ENCODE results near the gene PNPLA1. TPM values are rescaled to one million over a fixed set of nuclear protein-coding genes. Genes with fewer than 3 reads are reported as not detected.

The PNPLA1 gene
- total RNA-seq, 4 donors from 2014 or later = 0.59 to 0.64 TPM; not detected in 2

GRCh38 chr6:36263390-36264000 lies 6.4 kb upstream of the PNPLA1 start:
- Histone ChIP-seq H3K4me1 (peaks cover under 1 to 11% (median 5%) of the 10 kb centered on the region in 3 donors), H3K36me3 (no peaks in the 10 kb centered on the region), H3K9me3 (peaks cover 0 to 9% (median 0%) of the 10 kb centered on the region in 3 donors), H3K4me3 (no peak overlapping the region), H3K27me3 (peaks cover 0 to 5% (median 0%) of the 10 kb centered on the region in 4 donors), H3K27ac (no peak overlapping the region)
- intact Hi-C loops (cut with DNase I) = no loop called here
- TF ChIP-seq CTCF (IDR thresholded peaks at IDR 0.05) (no peak), POLR2A (IDR thresholded peaks at IDR 0.05) (no peak)
- 74 to 76% methylated on average over 9 of the region's 9 CpGs for WGBS, 2 donors
- no peak for DNase-seq

GRCh38 chr6:36265744-36266143 lies 4.1 kb upstream of the PNPLA1 start:
- WGBS, 2 donors = 73 to 81% methylated on average over 1 of the region's 1 CpG
- peaks cover 3 to 32% (median 7%) of the 10 kb centered on the region in 3 donors for H3K4me1 ChIP-seq
- H3K36me3 ChIP-seq = no peaks in the 10 kb centered on the region
- H3K4me3 ChIP-seq = no peak overlapping the region
- H3K27ac ChIP-seq = no peak overlapping the region
- DNase-seq = no peak
- peaks cover 0 to 9% (median 0%) of the 10 kb centered on the region in 3 donors for H3K9me3 ChIP-seq
- TF ChIP-seq CTCF (IDR thresholded peaks at IDR 0.05) (no peak), POLR2A (IDR thresholded peaks at IDR 0.05) (no peak)
- intact Hi-C loops (cut with DNase I) = no loop called here
- peaks cover 0 to 12% (median 0%) of the 10 kb centered on the region in 4 donors for H3K27me3 ChIP-seq

- intact Hi-C loops (cut with DNase I) = no loop called here
- WGBS, 2 donors = 83 to 84% methylated on average over 12 to 13 of the region's 13 CpGs
- no peak for TF ChIP-seq CTCF (IDR thresholded peaks at IDR 0.05)
- peaks cover 0 to 19% (median 0%) of the 10 kb centered on the region in 4 donors for H3K27me3 ChIP-seq
- peaks cover 3 to 32% (median 7%) of the 10 kb centered on the region in 3 donors for H3K4me1 ChIP-seq
- H3K9me3 ChIP-seq = peaks cover 0 to 9% (median 0%) of the 10 kb centered on the region in 3 donors
- DNase-seq = no peak
- no peaks in the 10 kb centered on the region for H3K36me3 ChIP-seq
- no peak overlapping the region for H3K27ac ChIP-seq
- H3K4me3 ChIP-seq = no peak overlapping the region
These were observed 2.8 kb upstream of the PNPLA1 start for GRCh38 chr6:36266913-36267644.

- intact Hi-C loops (cut with DNase I) = no loop called here
- no peak overlapping the region for H3K27ac ChIP-seq
- DNase-seq = no peak
- H3K27me3 ChIP-seq = peaks cover 0 to 24% (median 0%) of the 10 kb centered on the region in 4 donors
- no peak for TF ChIP-seq CTCF (IDR thresholded peaks at IDR 0.05)
- no peak for TF ChIP-seq POLR2A (IDR thresholded peaks at IDR 0.05)
- peaks cover 0 to 9% (median 0%) of the 10 kb centered on the region in 3 donors for H3K9me3 ChIP-seq
- 82 to 93% methylated on average over 4 of the region's 4 CpGs for WGBS, 2 donors
- H3K4me3 ChIP-seq = no peak overlapping the region
- H3K36me3 ChIP-seq = no peaks in the 10 kb centered on the region
- H3K4me1 ChIP-seq = peaks cover 3 to 32% (median 7%) of the 10 kb centered on the region in 3 donors
These were observed 2.0 kb upstream of the PNPLA1 start for GRCh38 chr6:36267731-36268477.

Data from esophagus squamous epithelium (tissue), 5 donors.